Measurements from ENCODE around the gene AFAP1L1. TPM values are rescaled to one million over a fixed set of nuclear protein-coding genes. Genes with fewer than 3 reads are reported as not detected.

Gene AFAP1L1
- total RNA-seq, 1 donor from 2014 or later: 0.25 TPM

DNA sequence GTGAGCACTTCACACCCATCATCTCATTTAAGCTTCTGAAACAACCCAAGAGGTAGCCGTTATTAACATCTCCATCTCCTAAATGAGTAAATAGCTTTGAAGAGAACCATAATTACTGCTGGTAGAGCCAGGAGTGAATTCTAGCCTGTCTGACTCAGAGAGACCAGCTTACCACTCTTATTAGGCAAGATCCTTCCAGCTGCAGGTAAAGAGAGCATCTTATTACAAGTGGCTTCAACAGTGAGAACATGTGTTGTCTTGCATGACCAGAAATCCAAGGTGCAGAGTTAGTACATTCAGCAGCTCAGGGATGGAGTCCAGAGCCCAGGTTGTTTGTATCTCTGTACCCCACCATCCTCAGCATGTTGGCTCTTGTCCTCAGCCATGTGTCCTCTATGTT, 10.9 kb upstream of the AFAP1L1 start:
- no peak for DNase-seq
- peaks cover 2% of the 10 kb centered on the region for H3K9me3 Mint-ChIP-seq (ENCODE audit: unreplicated experiment)
- H3K4me3 Mint-ChIP-seq (ENCODE audit: unreplicated experiment): no peak overlapping the region
- no peaks in the 10 kb centered on the region for H3K36me3 Mint-ChIP-seq (ENCODE audit: unreplicated experiment)
- peaks cover 4% of the 10 kb centered on the region for H3K4me1 Mint-ChIP-seq (ENCODE audit: low read depth, unreplicated experiment)
- H3K27me3 Mint-ChIP-seq (ENCODE audit: unreplicated experiment): peaks cover 6% of the 10 kb centered on the region
- TF ChIP-seq, protein P1, sequence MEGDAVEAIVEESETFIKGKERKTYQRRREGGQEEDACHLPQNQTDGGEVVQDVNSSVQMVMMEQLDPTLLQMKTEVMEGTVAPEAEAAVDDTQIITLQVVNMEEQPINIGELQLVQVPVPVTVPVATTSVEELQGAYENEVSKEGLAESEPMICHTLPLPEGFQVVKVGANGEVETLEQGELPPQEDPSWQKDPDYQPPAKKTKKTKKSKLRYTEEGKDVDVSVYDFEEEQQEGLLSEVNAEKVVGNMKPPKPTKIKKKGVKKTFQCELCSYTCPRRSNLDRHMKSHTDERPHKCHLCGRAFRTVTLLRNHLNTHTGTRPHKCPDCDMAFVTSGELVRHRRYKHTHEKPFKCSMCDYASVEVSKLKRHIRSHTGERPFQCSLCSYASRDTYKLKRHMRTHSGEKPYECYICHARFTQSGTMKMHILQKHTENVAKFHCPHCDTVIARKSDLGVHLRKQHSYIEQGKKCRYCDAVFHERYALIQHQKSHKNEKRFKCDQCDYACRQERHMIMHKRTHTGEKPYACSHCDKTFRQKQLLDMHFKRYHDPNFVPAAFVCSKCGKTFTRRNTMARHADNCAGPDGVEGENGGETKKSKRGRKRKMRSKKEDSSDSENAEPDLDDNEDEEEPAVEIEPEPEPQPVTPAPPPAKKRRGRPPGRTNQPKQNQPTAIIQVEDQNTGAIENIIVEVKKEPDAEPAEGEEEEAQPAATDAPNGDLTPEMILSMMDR (IDR thresholded peaks at IDR 0.05; ENCODE audit: partially characterized antibody, unreplicated experiment): no peak
- H3K27ac Mint-ChIP-seq (ENCODE audit: unreplicated experiment): no peak overlapping the region

- no peak overlapping the region for H3K4me3 Mint-ChIP-seq (ENCODE audit: unreplicated experiment)
- H3K27me3 Mint-ChIP-seq (ENCODE audit: unreplicated experiment): peaks cover 6% of the 10 kb centered on the region
- TF ChIP-seq, protein P1 (IDR thresholded peaks at IDR 0.05; ENCODE audit: partially characterized antibody, unreplicated experiment): no peak
Observed at GRCh38 chr5:149261246-149261645, 10.4 kb upstream of the AFAP1L1 start.

DNA sequence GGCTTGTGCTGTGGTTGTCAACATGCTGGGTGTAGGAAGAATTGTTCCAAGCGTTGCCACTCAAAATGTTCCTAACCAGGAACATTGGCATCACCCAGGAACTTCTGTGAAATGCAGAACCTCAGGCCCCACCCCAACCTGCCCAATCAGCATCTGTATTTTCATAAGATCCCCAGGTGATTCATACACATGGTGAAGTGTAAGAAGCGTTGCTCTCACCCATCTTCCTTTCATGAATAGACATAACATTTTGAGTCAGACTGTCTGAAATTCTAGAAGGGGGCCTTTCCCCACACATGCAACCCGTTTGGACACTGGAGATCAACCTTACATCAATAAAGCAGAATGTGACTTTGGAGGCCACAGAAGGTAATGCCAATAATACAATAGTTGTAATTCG, 9.3 kb upstream of the AFAP1L1 start:
- Mint-ChIP-seq H3K9me3 (ENCODE audit: unreplicated experiment) (peaks cover 2% of the 10 kb centered on the region), H3K27me3 (ENCODE audit: unreplicated experiment) (peaks cover 6% of the 10 kb centered on the region), H3K4me3 (ENCODE audit: unreplicated experiment) (no peak overlapping the region), H3K27ac (ENCODE audit: unreplicated experiment) (no peak overlapping the region), H3K4me1 (ENCODE audit: low read depth, unreplicated experiment) (peaks cover 6% of the 10 kb centered on the region), H3K36me3 (ENCODE audit: unreplicated experiment) (no peaks in the 10 kb centered on the region)
- TF ChIP-seq, protein P1 (IDR thresholded peaks at IDR 0.05; ENCODE audit: partially characterized antibody, unreplicated experiment): no peak
- DNase-seq: no peak

More at GRCh38 chr5:149261246-149261645, 10.4 kb upstream of the AFAP1L1 start:
- Mint-ChIP-seq H3K27ac (ENCODE audit: unreplicated experiment) (no peak overlapping the region), H3K9me3 (ENCODE audit: unreplicated experiment) (peaks cover 2% of the 10 kb centered on the region), H3K36me3 (ENCODE audit: unreplicated experiment) (no peaks in the 10 kb centered on the region), H3K4me1 (ENCODE audit: low read depth, unreplicated experiment) (peaks cover 4% of the 10 kb centered on the region)
- no peak for DNase-seq

DNA sequence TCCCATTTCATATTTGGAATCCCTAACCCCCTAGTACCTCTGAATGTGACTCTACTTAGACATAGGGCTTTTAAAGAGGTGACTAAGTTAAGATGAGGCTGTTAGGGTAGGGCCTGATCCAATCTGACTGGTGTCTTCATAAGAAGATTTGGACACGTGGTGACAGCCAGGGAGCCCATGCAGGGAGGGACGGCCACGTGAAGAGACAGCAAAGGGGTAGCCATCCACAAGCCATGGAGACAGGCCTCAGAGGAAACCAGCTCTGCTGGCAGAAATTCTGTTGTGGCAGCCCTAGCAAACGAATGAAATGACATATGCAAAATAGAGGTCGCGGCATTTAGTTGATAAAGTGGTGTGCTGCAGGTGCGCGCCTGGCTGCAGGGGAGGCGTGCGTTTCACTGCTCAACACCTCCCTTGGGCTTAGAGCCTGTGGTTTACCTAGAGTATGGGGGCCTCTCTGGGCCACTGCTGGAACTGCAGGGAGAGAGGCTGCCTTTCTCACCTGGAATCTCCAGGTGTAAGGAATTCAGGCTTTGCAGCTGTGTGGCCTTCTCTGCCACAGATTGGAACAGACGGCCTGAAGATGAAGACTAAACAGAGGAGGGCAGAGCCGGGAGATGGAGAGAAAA, 7.1 kb upstream of the AFAP1L1 start:
- no peak overlapping the region for H3K27ac Mint-ChIP-seq (ENCODE audit: unreplicated experiment)
- TF ChIP-seq, protein P1 (IDR thresholded peaks at IDR 0.05; ENCODE audit: partially characterized antibody, unreplicated experiment): peak; percentile 58
- peaks cover 2% of the 10 kb centered on the region for H3K9me3 Mint-ChIP-seq (ENCODE audit: unreplicated experiment)
- H3K4me1 Mint-ChIP-seq (ENCODE audit: low read depth, unreplicated experiment): peaks cover 8% of the 10 kb centered on the region
- H3K36me3 Mint-ChIP-seq (ENCODE audit: unreplicated experiment): no peaks in the 10 kb centered on the region
- peaks cover 8% of the 10 kb centered on the region for H3K27me3 Mint-ChIP-seq (ENCODE audit: unreplicated experiment)
- DNase-seq: peak; percentile 40
- no peak overlapping the region for H3K4me3 Mint-ChIP-seq (ENCODE audit: unreplicated experiment)

GRCh38 chr5:149265068-149265465, 6.6 kb upstream of the AFAP1L1 start:
- peaks cover 8% of the 10 kb centered on the region for H3K27me3 Mint-ChIP-seq (ENCODE audit: unreplicated experiment)
- no peaks in the 10 kb centered on the region for H3K36me3 Mint-ChIP-seq (ENCODE audit: unreplicated experiment)
- H3K27ac Mint-ChIP-seq (ENCODE audit: unreplicated experiment): no peak overlapping the region
- peaks cover 2% of the 10 kb centered on the region for H3K9me3 Mint-ChIP-seq (ENCODE audit: unreplicated experiment)
- no peak overlapping the region for H3K4me3 Mint-ChIP-seq (ENCODE audit: unreplicated experiment)
- no peak for DNase-seq
- TF ChIP-seq, protein P1 (IDR thresholded peaks at IDR 0.05; ENCODE audit: partially characterized antibody, unreplicated experiment): no peak
- peaks cover 8% of the 10 kb centered on the region for H3K4me1 Mint-ChIP-seq (ENCODE audit: low read depth, unreplicated experiment)
